NCI-H146 treated with DMSO at 0.1 percent for 48 hours (cell line): ENCODE measurements around the gene GRIA2.

Source experiments
- DNase-seq: peaks from one replicate; lab custom pipeline; 2025; ENCODE audit not compliant: unreplicated experiment; lab: John Stamatoyannopoulos, UW

GRIA2 gene

DNA sequence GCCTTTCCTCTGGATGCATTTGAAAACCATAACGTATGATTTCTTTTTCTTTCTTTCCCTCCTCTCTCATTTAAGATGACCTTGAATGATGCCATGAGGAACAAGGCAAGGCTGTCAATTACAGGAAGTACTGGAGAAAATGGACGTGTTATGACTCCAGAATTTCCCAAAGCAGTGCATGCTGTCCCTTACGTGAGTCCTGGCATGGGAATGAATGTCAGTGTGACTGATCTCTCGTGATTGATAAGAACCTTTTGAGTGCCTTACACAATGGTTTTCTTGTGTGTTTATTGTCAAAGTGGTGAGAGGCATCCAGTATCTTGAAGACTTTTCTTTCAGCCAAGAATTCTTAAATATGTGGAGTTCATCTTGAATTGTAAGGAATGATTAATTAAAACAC, 142.8 kb downstream of the GRIA2 start:
- DNase-seq, result no peak

- DNase-seq, result no peak
These were observed 151.6 kb downstream of the GRIA2 start for GRCh38 chr4:157372154-157372553.

DNA sequence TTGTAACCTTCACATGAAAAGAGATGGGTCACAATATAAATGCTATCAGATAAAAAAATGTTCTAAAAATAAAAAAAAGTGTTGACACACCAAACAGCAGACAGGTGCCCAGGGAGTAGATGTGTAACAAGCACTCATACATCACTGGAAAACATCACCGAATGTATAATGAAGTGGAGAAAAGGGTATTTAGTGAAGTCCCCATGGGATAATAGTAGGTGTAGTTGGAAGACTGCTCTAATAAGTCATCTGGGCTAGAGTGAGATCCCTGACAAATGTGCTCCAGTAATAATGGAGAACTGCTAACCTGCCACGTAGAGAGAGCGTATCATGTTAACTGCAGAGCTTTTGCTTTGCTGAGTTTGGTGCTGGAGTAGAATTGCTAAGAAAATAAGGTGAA, 152.0 kb downstream of the GRIA2 start:
- peak; percentile 43 for DNase-seq

GRCh38 chr4:157389741-157390140, 169.2 kb downstream of the GRIA2 start:
- DNase-seq, result no peak

GRCh38 chr4:157405070-157405469, 184.5 kb downstream of the GRIA2 start:
- no peak for DNase-seq
